H1 (cell line): Measurements from ENCODE around the gene CELF1. TPM values are rescaled to one million over a fixed set of nuclear protein-coding genes. Genes with fewer than 3 reads are reported as not detected.

Source experiments
- CTCF ChIA-PET: fragments of 300-600 bp; sonication (Branson Sonifier 250); formaldehyde crosslinking; loops from one replicate; lab custom pipeline; 2021; ENCODE audit not compliant: partially characterized antibody; lab: Charles Lee
- POLR2A ChIA-PET: fragments of 300-600 bp; sonication (Branson Sonifier 250); formaldehyde crosslinking; loops from one replicate; lab custom pipeline; 2021; ENCODE audit warnings: inconsistent platforms; ENCODE audit not compliant: partially characterized antibody; lab: Charles Lee
- DNase-seq, 2 experiments: peaks; one replicate each; pipeline versions ENCODE4 v3.0.0 to v3.0.0-alpha.2; 2010 to 2022; ENCODE audit warnings: low spot score in 2 of 2, low read depth in 1 of 2, mixed read lengths in 1 of 2
- FAIRE-seq: peaks from 2 replicates; lab custom pipeline; 2011; peaks lifted over from hg19 to GRCh38; lab: Jason Lieb, UNC
- H2AFZ ChIP-seq: 2 replicates; pipeline ENCODE4 v1.8.1; 2012; ENCODE audit warnings: low read length, inconsistent platforms
- H2AK5ac ChIP-seq: 2 replicates; pipeline ENCODE4 v1.6.1; 2013; ENCODE audit warnings: low read depth, low read length
- H2BK120ac ChIP-seq: replicated peaks from 2 replicates; pipeline ENCODE3; 2013; ENCODE audit warnings: low read depth, low read length, inconsistent platforms
- H2BK12ac ChIP-seq: 2 replicates; pipeline ENCODE4 v1.6.1; 2013; ENCODE audit warnings: low read depth, low read length
- H2BK15ac ChIP-seq: 2 replicates; pipeline ENCODE4 v1.6.1; 2013; ENCODE audit warnings: low read length
- H2BK20ac ChIP-seq: 2 replicates; pipeline ENCODE4 v1.6.1; 2013; ENCODE audit warnings: low read length
- H2BK5ac ChIP-seq: 2 replicates; pipeline ENCODE4 v1.6.1; 2013; ENCODE audit warnings: low read depth, low read length
- H3K14ac ChIP-seq: 2 replicates; pipeline ENCODE4 v1.6.1; 2013; ENCODE audit warnings: inconsistent platforms; ENCODE audit not compliant: insufficient read length
- H3K18ac ChIP-seq: 2 replicates; pipeline ENCODE4 v1.6.1; 2013; ENCODE audit warnings: low read length; ENCODE audit errors: extremely low read depth
- H3K23ac ChIP-seq: 2 replicates; pipeline ENCODE4 v1.6.1; 2013; ENCODE audit warnings: inconsistent platforms; ENCODE audit not compliant: insufficient read length
- H3K23me2 ChIP-seq: 2 replicates; pipeline ENCODE4 v1.6.1; 2013; ENCODE audit warnings: low read depth, low read length
- H3K27ac ChIP-seq: 2 replicates; pipeline ENCODE4 v1.6.1; 2011; ENCODE audit warnings: low read depth, low read length, inconsistent platforms
- H3K27me3 ChIP-seq, 4 experiments: replicated peaks in 1 of 4; 1 replicate in 1 of 4; 2 replicates in 3 of 4; pipeline versions ENCODE4 v1.6.1 to v1.8.1; 2011 to 2013; ENCODE audit warnings: low read length in 3 of 4, mild to moderate bottlenecking in 3 of 4, inconsistent platforms in 2 of 4, mixed read lengths in 2 of 4, moderate library complexity in 1 of 4; ENCODE audit not compliant: control insufficient read depth in 3 of 4, insufficient read depth in 3 of 4; ENCODE audit errors: extremely low read depth in 1 of 4
- H3K36me3 ChIP-seq, 4 experiments: 2 replicates each; pipeline versions ENCODE4 v1.6.1 to v1.8.1; 2011 to 2013; ENCODE audit warnings: mild to moderate bottlenecking in 4 of 4, low read length in 3 of 4, moderate library complexity in 2 of 4, control low read depth in 1 of 4, inconsistent platforms in 1 of 4; ENCODE audit not compliant: insufficient read depth in 4 of 4, control insufficient read depth in 2 of 4
- H3K4ac ChIP-seq: replicated peaks from 2 replicates; pipeline ENCODE3; 2013; ENCODE audit warnings: low read length, low read depth, mixed read lengths, inconsistent platforms; ENCODE audit not compliant: insufficient read length
- H3K4me1 ChIP-seq, 4 experiments: replicated peaks in 1 of 4; 1 replicate in 1 of 4; 2 replicates in 3 of 4; pipeline versions ENCODE4 v1.6.1 to v1.8.1; 2011 to 2013; ENCODE audit warnings: low read length in 3 of 4, inconsistent platforms in 2 of 4, mixed read lengths in 1 of 4; ENCODE audit not compliant: insufficient read depth in 4 of 4, control insufficient read depth in 3 of 4
- H3K4me2 ChIP-seq, 2 experiments: 2 replicates each; pipeline versions ENCODE4 v1.6.1 to v1.8.1; 2011 to 2013; ENCODE audit warnings: low read depth in 2 of 2, low read length in 2 of 2, control low read depth in 1 of 2, inconsistent platforms in 1 of 2, mild to moderate bottlenecking in 1 of 2; ENCODE audit not compliant: insufficient read depth in 1 of 2
- H3K4me3 ChIP-seq, 4 experiments: fragments of 200-600, 300-600 bp in 1 of 4; sonication (generic), shearing (Covaris generic), sonication (Bioruptor Twin) in 1 of 4; 2 replicates each; pipeline versions ENCODE4 v1.5.1 to v1.8.1; 2011 to 2016; ENCODE audit warnings: low read length in 4 of 4, low read depth in 3 of 4, control low read depth in 2 of 4, inconsistent platforms in 2 of 4, mild to moderate bottlenecking in 2 of 4, mixed read lengths in 1 of 4, moderate library complexity in 1 of 4; ENCODE audit not compliant: insufficient read depth in 2 of 4; ENCODE audit errors: extremely low read depth in 1 of 4
- H3K56ac ChIP-seq: replicated peaks from 2 replicates; pipeline ENCODE3; 2013; ENCODE audit warnings: low read depth, mild to moderate bottlenecking, mixed read lengths, low read length, inconsistent platforms; ENCODE audit not compliant: insufficient read length
- H3K79me1 ChIP-seq: 2 replicates; pipeline ENCODE4 v1.6.1; 2013; ENCODE audit warnings: low read depth, low read length, control low read depth
- H3K79me2 ChIP-seq, 2 experiments: 2 replicates each; pipeline versions ENCODE4 v1.6.1 to v1.8.1; 2012 to 2013; ENCODE audit warnings: low read length in 2 of 2, mild to moderate bottlenecking in 2 of 2, inconsistent platforms in 1 of 2; ENCODE audit not compliant: insufficient read depth in 2 of 2, control insufficient read depth in 1 of 2
- H3K9ac ChIP-seq, 4 experiments: replicated peaks in 1 of 4; 1 replicate in 1 of 4; 2 replicates in 3 of 4; pipeline versions ENCODE4 v1.6.1 to v1.8.1; 2011 to 2013; ENCODE audit warnings: low read depth in 3 of 4, low read length in 3 of 4, control low read depth in 2 of 4, mild to moderate bottlenecking in 2 of 4, moderate library complexity in 2 of 4, inconsistent platforms in 1 of 4; ENCODE audit errors: extremely low read depth in 1 of 4
- H3K9me3 ChIP-seq, 2 experiments: 2 replicates each; pipeline versions ENCODE4 v1.6.1 to v1.8.1; 2012 to 2013; ENCODE audit warnings: mild to moderate bottlenecking in 2 of 2, moderate library complexity in 2 of 2, control low read depth in 1 of 2, inconsistent platforms in 1 of 2, low read depth in 1 of 2, low read length in 1 of 2, mixed read lengths in 1 of 2; ENCODE audit not compliant: insufficient read depth in 2 of 2
- H4K20me1 ChIP-seq, 2 experiments: replicated peaks in 1 of 2; 2 replicates each; pipeline versions ENCODE3 to v1.8.1; 2011 to 2013; ENCODE audit warnings: inconsistent platforms in 2 of 2, low read length in 2 of 2, mild to moderate bottlenecking in 1 of 2; ENCODE audit not compliant: insufficient read depth in 2 of 2, control insufficient read depth in 1 of 2
- H4K5ac ChIP-seq: 2 replicates; pipeline ENCODE4 v1.6.1; 2013; ENCODE audit warnings: low read length, low read depth, mixed read lengths, inconsistent platforms; ENCODE audit not compliant: insufficient read length
- H4K8ac ChIP-seq: 2 replicates; pipeline ENCODE4 v1.8.0; 2013; ENCODE audit warnings: mild to moderate bottlenecking, moderate library complexity, low read length, inconsistent platforms; ENCODE audit not compliant: insufficient read depth; ENCODE audit errors: extremely low read depth
- H4K91ac ChIP-seq: replicated peaks from 2 replicates; pipeline ENCODE3; 2013; ENCODE audit warnings: low read length, mixed read lengths, inconsistent platforms; ENCODE audit not compliant: insufficient read length
- ATF2 ChIP-seq: IDR thresholded peaks from 2 replicates; pipeline ENCODE4 v1.6.1; 2012; ENCODE audit warnings: low read length, inconsistent platforms
- POLR2A ChIP-seq, 2 experiments: IDR thresholded peaks; 1 replicate in 1 of 2; 2 replicates in 1 of 2; pipeline ENCODE4 v1.6.1; 2011; ENCODE audit warnings: low read depth in 2 of 2, low read length in 2 of 2, mild to moderate bottlenecking in 2 of 2; ENCODE audit errors: control extremely low read depth in 1 of 2
- RXRA ChIP-seq: IDR thresholded peaks from 2 replicates; pipeline ENCODE4 v1.6.1; 2011; ENCODE audit warnings: low read depth, mild to moderate bottlenecking, low read length, moderate library complexity; ENCODE audit not compliant: insufficient read depth
- SP1 ChIP-seq: IDR thresholded peaks from 2 replicates; pipeline ENCODE4 v1.6.1; 2011; ENCODE audit warnings: low read depth, low read length
- SRF ChIP-seq: IDR thresholded peaks from 2 replicates; pipeline ENCODE4 v1.6.1; 2011; ENCODE audit warnings: mild to moderate bottlenecking, low read depth, low read length, moderate library complexity
- whole genome bisulfite sequencing, 2 experiments: shearing (Covaris generic) in 1 of 2; methylation state at CpG; one replicate each; pipeline versions ENCODE4 v1.1.6 to v1.1.7; 2013 to 2015; ENCODE audit warnings: low lambda C conversion rate in 2 of 2, mixed read lengths in 2 of 2, inconsistent platforms in 1 of 2, low coverage in 1 of 2, missing lambda C conversion rate in 1 of 2; ENCODE audit not compliant: insufficient replicate concordance in 2 of 2, insufficient coverage in 1 of 2, insufficient read length in 1 of 2; ENCODE audit errors: extremely low coverage in 1 of 2, missing lambda C conversion rate in 1 of 2; 5-methylcytosine and 5-hydroxymethylcytosine counted together
- polyA plus RNA-seq, 7 experiments: library from polyadenylated mRNA; depleted of rRNA in 3 of 7; stranded (reverse) in 5 of 7; unstranded in 2 of 7; fragments of >200 nt in 5 of 7; fragments of 200-250 nt in 2 of 7; gene quantifications; 1 replicate in 5 of 7; 2 replicates in 1 of 7; 4 replicates in 1 of 7; pipeline versions ENCODE4 v1.2.1 to v1.2.3, GENCODE V29; 2011 to 2013; ENCODE audit warnings: missing spikeins in 2 of 7, mixed read lengths in 2 of 7
- total RNA-seq: library from RNA; stranded (reverse); fragmentation: NEBNext Ultra II Directional; extraction: Animal tissue kit (Norgen Biotek cat#: 25700); gene quantifications from 2 replicates; pipeline ENCODE4 v1.2.1, GENCODE V29; 2021

Gene CELF1
- total and polyA plus RNA-seq, 2 of the 8 experiments (the other 6 are each of a cell fraction or from before 2014, with no cell fraction given): 131 to 197 TPM

GRCh38 chr11:47558695-47559094 is 5.8 kb upstream of the CELF1 start:
- POLR2A ChIA-PET: interaction anchor here (1.1 kb wide), 1 partner anchor 88 kb away, joined by 3 read pairs; no protein-coding TSS in a partner anchor
- TF ChIP-seq POLR2A (IDR thresholded peaks at IDR 0.05; ENCODE audit: control extremely low read depth in 1 of 2, low read depth in 2 of 2, low read length in 2 of 2): no peak
- TF ChIP-seq SRF: no peak
- no peak for TF ChIP-seq RXRA
- no peak for TF ChIP-seq SP1
- TF ChIP-seq ATF2: no peak
- TF ChIP-seq, all 59 proteins: peak for 0
- no peak overlapping the region for H2BK12ac ChIP-seq

More at GRCh38 chr11:47558695-47559094, 5.8 kb upstream of the CELF1 start:
- Histone ChIP-seq H3K4me3 (no peak overlapping the region), H2BK5ac (no peak overlapping the region), H2BK15ac (no peak overlapping the region), H4K91ac (no peak overlapping the region), H3K79me2 (no peaks in the 10 kb centered on the region), H3K36me3 (no peaks in the 10 kb centered on the region), H4K20me1 (no peaks in the 10 kb centered on the region), H3K14ac (no peak overlapping the region), H3K9ac (no peak overlapping the region), H2AFZ (no peak overlapping the region), H3K4ac (no peak overlapping the region), H3K56ac (no peak overlapping the region), H3K79me1 (no peaks in the 10 kb centered on the region), H3K4me1 (peaks cover 0 to 2% (median 0%) of the 10 kb centered on the region in 4 experiments; a peak in 1 of 7 replicates), H2AK5ac (no peak overlapping the region), H2BK120ac (no peak overlapping the region), H4K8ac (no peak overlapping the region), H3K27ac (no peak overlapping the region), H2BK20ac (no peak overlapping the region), H3K23ac (no peak overlapping the region), H3K27me3 (no peaks in the 10 kb centered on the region), H3K4me2 (no peak overlapping the region), H3K18ac (no peak overlapping the region), H3K9me3 (no peaks in the 10 kb centered on the region), H4K5ac (no peak overlapping the region), H3K23me2 (no peaks in the 10 kb centered on the region)
- WGBS, 2 experiments: 96% methylated on average over 1 of the region's 1 CpG; no CpG with 5 or more reads in 1 of the 2 experiments
- DNase-seq: no peak
- FAIRE-seq: no peak
- CTCF ChIA-PET: no interaction called here
